Suppressor macrophage (primary cell): ENCODE measurements around the gene RPS6KB1.
"Not testable (repeated sequence)": the region's sequence is repeated elsewhere in the genome, so short reads cannot be mapped to it uniquely, and the experiment has no call there.

Experiments used
- DNase-seq, 4 experiments: peaks; one replicate each; pipeline ENCODE4 v3.0.0-alpha.2; 2020 to 2022
- total RNA-seq, 17 experiments: gene quantifications; one replicate each; lab custom pipeline; 2026; ENCODE audit warnings: mixed read lengths in 6 of 17, inconsistent platforms in 3 of 17; lab: John Stamatoyannopoulos, UW

RPS6KB1 gene
- 17.5 to 45.2 (median 27.7) reads per million in 17 experiments for total RNA-seq

- DNase-seq = peak; percentile 98 to 100 (median 99)
Measured at GRCh38 chr17:59892924-59893675, at the start of gene RPS6KB1, which contains the start of gene TUBD1. TSS of gene RPS6KB1 (plus strand) at chr17:59893121. CDS start at chr17:59893185, 64 bp downstream. TSS of gene TUBD1 (minus strand) at chr17:59892943. CDS start at chr17:59891002, 1,941 bp downstream.

GRCh38 chr17:59844884-59845594 is 47.9 kb upstream of the RPS6KB1 start:
- DNase-seq = peak in 2 of 4 experiments; percentile 35 to 54

- DNase-seq = peak; percentile 75 to 90 (median 82)
Measured at GRCh38 chr17:59845595-59846393, 47.1 kb upstream of the RPS6KB1 start.

GRCh38 chr17:59846394-59847165 is 46.3 kb upstream of the RPS6KB1 start:
- DNase-seq = peak in 3 of 4 experiments; percentile 13 to 33 (median 29)

- DNase-seq = no peak
Measured at GRCh38 chr17:59848385-59848668, 44.6 kb upstream of the RPS6KB1 start.

- DNase-seq = peak; percentile 63 to 88 (median 81)
Measured at GRCh38 chr17:59848778-59849177, 44.1 kb upstream of the RPS6KB1 start.

GRCh38 chr17:59850311-59850710 is 42.6 kb upstream of the RPS6KB1 start:
- not testable (repeated sequence) for DNase-seq

GRCh38 chr17:59851439-59852375 is 41.2 kb upstream of the RPS6KB1 start:
- DNase-seq = peak in 2 of 4 experiments; percentile 20 to 28

- not testable (repeated sequence) for DNase-seq
Measured at GRCh38 chr17:59852847-59853167, 40.1 kb upstream of the RPS6KB1 start.

GRCh38 chr17:59853168-59853918 is 39.6 kb upstream of the RPS6KB1 start:
- DNase-seq = peak in 3 of 4 experiments; percentile 22 to 38 (median 28)

GRCh38 chr17:59853919-59854729 is 38.8 kb upstream of the RPS6KB1 start:
- not testable (repeated sequence) for DNase-seq

- DNase-seq = no peak
Measured at GRCh38 chr17:59856859-59857794, 35.8 kb upstream of the RPS6KB1 start.

- no peak for DNase-seq
Measured at GRCh38 chr17:59858167-59858816, 34.6 kb upstream of the RPS6KB1 start.

GRCh38 chr17:59858932-59859331 is 34.0 kb upstream of the RPS6KB1 start:
- DNase-seq = no peak

GRCh38 chr17:59859444-59860025 is 33.4 kb upstream of the RPS6KB1 start:
- DNase-seq = peak; percentile 40 to 80 (median 72)

GRCh38 chr17:59863616-59864015 is 29.3 kb upstream of the RPS6KB1 start:
- no peak for DNase-seq

GRCh38 chr17:59869941-59870218 is 23.0 kb upstream of the RPS6KB1 start:
- no peak for DNase-seq

GRCh38 chr17:59870482-59870881 is 22.4 kb upstream of the RPS6KB1 start:
- DNase-seq = no peak
